Fibroblast of villous mesenchyme (primary cell): ENCODE data around the gene TEX101. TPM values are rescaled to one million over a fixed set of nuclear protein-coding genes. Genes with fewer than 3 reads are reported as not detected.
"Not testable (repeated sequence)": the region's sequence is repeated elsewhere in the genome, so short reads cannot be mapped to it uniquely, and the experiment has no call there.

Source experiments
- DNase-seq: peaks from one replicate; pipeline ENCODE4 v3.0.0-alpha.2; 2010; ENCODE audit warnings: low read depth
- H3K4me3 ChIP-seq: 2 replicates; pipeline ENCODE4 v1.5.1; 2011; ENCODE audit warnings: low read depth, mild to moderate bottlenecking, low read length
- total RNA-seq: library from RNA; depleted of rRNA; stranded (reverse); fragments of >200 nt; gene quantifications from 2 replicates; pipeline ENCODE4 v1.2.3, GENCODE V29; 2012
- TF ChIP-seq, protein P1 (sequence below): IDR thresholded peaks from 2 replicates; pipeline ENCODE4 v1.5.1; 2012; ENCODE audit warnings: low read depth, mild to moderate bottlenecking, low read length; ENCODE audit not compliant: insufficient read depth

Gene TEX101
- total RNA-seq, 1 donor: not detected

DNA sequence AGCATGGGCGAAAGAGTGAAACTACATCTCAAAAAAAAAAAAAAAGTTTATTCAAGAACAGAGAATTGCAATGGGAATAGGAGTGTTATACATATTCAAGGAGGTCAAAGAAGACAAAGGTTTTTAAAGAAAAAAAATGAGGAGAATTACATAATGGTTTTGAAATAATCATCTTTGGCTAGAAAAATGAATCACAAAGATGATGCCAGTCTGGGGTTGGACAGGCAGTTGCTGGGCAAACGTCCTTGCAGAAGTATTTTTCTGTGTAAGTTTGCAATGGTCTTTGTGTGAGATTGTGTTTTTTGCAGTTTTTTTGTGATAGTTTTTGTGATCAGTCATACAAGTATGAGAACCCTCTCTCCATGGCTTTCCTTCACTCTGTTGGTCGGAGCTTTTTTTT, 27.0 kb downstream of the TEX101 start:
- TF ChIP-seq, protein P1, sequence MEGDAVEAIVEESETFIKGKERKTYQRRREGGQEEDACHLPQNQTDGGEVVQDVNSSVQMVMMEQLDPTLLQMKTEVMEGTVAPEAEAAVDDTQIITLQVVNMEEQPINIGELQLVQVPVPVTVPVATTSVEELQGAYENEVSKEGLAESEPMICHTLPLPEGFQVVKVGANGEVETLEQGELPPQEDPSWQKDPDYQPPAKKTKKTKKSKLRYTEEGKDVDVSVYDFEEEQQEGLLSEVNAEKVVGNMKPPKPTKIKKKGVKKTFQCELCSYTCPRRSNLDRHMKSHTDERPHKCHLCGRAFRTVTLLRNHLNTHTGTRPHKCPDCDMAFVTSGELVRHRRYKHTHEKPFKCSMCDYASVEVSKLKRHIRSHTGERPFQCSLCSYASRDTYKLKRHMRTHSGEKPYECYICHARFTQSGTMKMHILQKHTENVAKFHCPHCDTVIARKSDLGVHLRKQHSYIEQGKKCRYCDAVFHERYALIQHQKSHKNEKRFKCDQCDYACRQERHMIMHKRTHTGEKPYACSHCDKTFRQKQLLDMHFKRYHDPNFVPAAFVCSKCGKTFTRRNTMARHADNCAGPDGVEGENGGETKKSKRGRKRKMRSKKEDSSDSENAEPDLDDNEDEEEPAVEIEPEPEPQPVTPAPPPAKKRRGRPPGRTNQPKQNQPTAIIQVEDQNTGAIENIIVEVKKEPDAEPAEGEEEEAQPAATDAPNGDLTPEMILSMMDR: no peak
- no peak for DNase-seq
- H3K4me3 ChIP-seq: no peak overlapping the region

DNA sequence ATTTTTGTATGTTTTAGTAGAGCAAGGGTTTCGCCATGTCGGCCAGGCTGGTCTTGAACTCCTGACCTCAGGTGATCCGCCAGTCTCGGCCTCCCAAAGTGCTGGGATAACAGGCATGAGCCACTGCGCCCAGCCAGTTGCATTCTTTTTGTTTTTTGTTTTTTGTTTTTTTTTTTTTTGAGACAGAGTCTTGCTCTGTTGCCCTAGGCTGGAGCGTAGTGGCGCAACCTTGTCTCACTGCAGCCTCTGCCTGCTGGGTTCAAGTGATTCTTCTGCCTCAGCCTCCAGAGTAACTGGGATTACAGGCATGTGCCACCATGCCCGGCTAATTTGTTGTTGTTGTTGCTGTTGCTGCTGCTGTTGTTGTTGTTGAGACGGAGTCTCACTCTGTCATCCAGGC, 29.4 kb downstream of the TEX101 start:
- not testable (repeated sequence) for H3K4me3 ChIP-seq, DNase-seq

DNA sequence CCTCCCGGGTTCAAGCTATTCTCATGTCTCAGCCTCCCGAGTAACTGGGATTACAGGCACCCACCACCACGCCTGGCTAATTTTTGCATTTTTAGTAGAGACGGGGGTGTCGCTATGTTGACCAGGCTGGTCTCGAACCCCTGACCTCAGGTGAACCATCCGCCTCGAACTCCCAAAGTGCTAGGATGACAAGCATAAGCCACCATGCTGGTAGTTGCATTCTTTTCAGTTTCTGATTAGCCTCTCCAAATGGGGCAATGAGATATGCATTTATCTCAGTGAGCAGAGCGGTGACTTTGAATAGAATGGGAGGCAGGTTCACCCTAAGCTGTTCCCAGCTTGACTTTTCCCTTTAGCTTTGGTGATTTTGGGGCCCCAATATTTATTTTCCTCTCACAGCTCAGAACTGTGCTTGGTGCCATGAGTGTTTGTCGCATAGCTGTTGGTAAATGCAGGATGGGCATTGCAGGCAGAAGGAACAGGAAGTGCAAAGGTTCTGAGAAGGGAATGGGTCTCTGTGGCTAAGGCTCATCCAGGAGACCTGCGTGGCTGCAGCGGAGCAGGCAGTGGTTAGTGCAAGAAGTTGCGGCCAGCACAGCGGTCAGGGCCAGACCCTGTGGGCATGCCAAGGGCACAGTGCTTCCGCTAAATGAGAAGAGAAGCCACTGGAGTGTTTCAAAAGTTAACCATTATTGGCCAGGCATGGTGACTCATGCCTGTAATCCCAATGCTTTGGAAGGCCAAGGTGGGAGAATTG, 30.0 kb downstream of the TEX101 start:
- H3K4me3 ChIP-seq: no peak overlapping the region
- no peak for DNase-seq
- TF ChIP-seq, protein P1: no peak

DNA sequence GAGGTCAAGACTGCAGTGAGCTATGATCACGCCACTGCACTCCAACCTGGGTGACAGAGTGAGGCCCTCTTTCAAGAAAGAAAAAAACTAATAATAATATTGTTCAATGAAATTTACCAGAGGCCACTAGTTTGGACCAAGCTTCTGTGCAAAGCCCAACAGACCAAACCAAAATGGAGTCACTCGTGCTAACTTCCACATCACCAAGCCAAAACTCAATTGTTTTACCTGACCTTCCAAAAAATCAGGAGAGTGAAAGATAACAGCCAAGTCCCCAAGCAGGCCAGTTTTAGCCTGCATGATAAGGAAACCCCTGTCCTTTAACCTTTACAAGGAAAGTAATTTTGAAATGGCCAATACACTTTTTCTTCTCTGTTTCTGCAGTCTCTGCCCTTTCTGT, 30.7 kb downstream of the TEX101 start:
- DNase-seq: no peak
- TF ChIP-seq, protein P1: no peak
- no peak overlapping the region for H3K4me3 ChIP-seq

DNA sequence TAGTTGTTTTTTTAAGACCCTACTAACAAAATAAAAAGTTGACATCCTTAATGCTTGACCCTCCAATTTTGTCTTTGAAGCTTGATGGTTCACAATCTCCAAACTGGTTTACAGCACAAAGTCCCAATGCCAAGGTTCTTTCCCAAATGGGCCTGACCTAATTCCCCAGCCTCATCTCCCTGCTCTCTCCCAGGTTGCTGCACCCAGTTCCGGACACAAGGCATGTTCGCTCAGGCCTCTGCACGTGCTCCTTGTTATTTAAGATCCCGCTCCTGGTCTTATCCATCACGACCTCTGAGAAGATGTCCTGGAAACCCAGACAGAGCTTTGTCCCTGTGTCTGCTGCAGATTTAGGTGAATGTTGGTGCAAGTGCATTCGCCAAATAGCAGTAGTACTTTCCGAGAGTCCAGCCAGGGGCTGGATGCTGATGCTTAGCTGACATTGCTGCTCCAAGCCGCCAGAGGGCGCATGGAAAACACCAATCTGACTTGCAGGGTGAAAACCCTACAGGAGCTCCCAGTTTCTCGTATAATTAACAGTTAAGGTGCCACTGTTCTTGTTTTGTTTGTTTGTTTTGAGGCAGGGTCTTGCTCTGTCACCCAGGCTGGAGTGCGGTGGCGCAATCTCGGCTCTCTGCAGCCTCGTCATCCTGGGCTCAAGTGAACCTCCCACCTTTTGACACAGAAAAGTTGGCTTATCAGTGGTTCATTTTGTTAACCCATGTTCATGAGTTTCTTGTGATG, 32.2 kb downstream of the TEX101 start:
- TF ChIP-seq, protein P1: peak; percentile 94
- H3K4me3 ChIP-seq: no peak overlapping the region
- peak; percentile 71 for DNase-seq

DNA sequence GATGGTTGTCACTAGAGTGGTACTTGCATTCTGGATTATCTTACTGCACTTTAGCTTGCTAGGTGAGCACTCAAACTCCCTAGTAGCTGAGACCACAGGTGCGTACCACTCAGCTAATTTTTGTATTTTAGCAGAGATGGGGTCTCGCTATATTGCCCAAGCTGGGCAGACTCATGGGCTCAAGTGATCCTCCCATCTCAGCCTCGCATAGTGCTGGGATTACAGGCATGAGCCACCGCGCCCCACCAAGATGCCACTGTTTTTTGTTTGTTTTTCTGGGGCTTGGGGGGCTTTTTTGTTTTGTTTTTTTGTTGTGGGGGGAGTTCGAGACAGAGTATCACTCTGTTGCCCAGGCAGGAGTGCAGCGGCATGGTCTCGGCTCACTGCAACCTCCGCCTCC, 33.0 kb downstream of the TEX101 start:
- no peak for DNase-seq
- TF ChIP-seq, protein P1: no peak
- no peak overlapping the region for H3K4me3 ChIP-seq

DNA sequence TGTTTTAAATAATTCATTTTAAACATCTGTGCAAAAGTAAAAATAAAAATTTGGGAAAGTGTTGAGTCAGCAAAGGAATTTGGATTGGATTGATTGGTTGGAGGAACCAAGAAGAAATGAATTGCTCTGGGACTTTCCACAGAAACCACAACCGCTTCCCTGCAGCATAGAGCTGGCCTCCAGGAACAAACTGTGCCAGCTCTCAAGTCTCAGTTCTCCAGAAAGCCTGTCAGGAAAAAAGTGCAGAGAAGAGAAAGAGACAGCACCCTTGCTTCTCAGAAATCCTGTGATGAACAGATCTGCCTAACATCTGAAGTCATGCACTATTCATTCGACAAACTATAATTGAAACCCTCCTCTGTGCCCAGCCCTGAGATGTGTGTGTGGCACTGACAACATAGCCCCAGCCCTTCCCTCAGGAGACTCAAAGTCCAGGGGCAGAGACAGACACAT, 35.9 kb downstream of the TEX101 start:
- DNase-seq: no peak
- TF ChIP-seq, protein P1: no peak
- no peak overlapping the region for H3K4me3 ChIP-seq
